SU-DHL-6 (cell line): ENCODE data around the gene SH3PXD2A.

Source experiments
- H2AFZ ChIP-seq: fragments of 200-600 bp; sonication (generic); 2 replicates; pipeline ENCODE4 v1.6.1; 2014; ENCODE audit warnings: low read depth, mild to moderate bottlenecking, moderate library complexity, mixed read lengths, antibody characterized with exemption, low read length; ENCODE audit not compliant: severe bottlenecking
- H3F3A ChIP-seq: fragments of 200-600 bp; shearing (Covaris generic); 2 replicates; pipeline ENCODE4 v1.6.0; 2016; ENCODE audit warnings: antibody characterized with exemption, mild to moderate bottlenecking; ENCODE audit not compliant: insufficient read depth
- H3K27ac ChIP-seq: fragments of 200-600 bp; sonication (generic); 2 replicates; pipeline ENCODE4 v1.5.1; 2016; ENCODE audit warnings: low read depth, mild to moderate bottlenecking, low read length, moderate library complexity, mixed read lengths
- H3K27me3 ChIP-seq: fragments of 200-600 bp; sonication (generic), shearing (Covaris generic); 2 replicates; pipeline ENCODE4 v1.6.0; 2014; ENCODE audit warnings: mild to moderate bottlenecking, low read length
- H3K36me3 ChIP-seq: fragments of 200-600 bp; sonication (generic); 2 replicates; pipeline ENCODE4 v1.6.1; 2014; ENCODE audit warnings: mild to moderate bottlenecking, low read length, mixed read lengths
- H3K4me2 ChIP-seq: fragments of 300-600, 200-600 bp; shearing (Covaris generic), sonication (generic); 2 replicates; pipeline ENCODE4 v1.6.0; 2014; ENCODE audit warnings: low read length, low read depth, mild to moderate bottlenecking; ENCODE audit not compliant: poor library complexity, severe bottlenecking
- H3K4me3 ChIP-seq: fragments of 200-600 bp; sonication (generic); 2 replicates; pipeline ENCODE4 v1.5.1; 2014; ENCODE audit warnings: antibody characterized with exemption, low read length, mild to moderate bottlenecking, mixed read lengths; ENCODE audit not compliant: insufficient read depth, poor library complexity, severe bottlenecking
- H3K79me2 ChIP-seq: fragments of 200-600 bp; sonication (generic); 2 replicates; pipeline ENCODE4 v1.6.1; 2014; ENCODE audit warnings: mild to moderate bottlenecking, low read length, moderate library complexity; ENCODE audit not compliant: insufficient read depth
- H3K9ac ChIP-seq: fragments of 200-600 bp; sonication (generic); 2 replicates; pipeline ENCODE4 v1.7.0; 2014; ENCODE audit warnings: mild to moderate bottlenecking, low read length
- H3K9me2 ChIP-seq: fragments of 200-600 bp; sonication (generic); replicated peaks from 2 replicates; pipeline ENCODE4 v1.6.1; 2014; ENCODE audit warnings: low read length; ENCODE audit not compliant: insufficient read depth
- H3K9me3 ChIP-seq: fragments of 200-600 bp; sonication (generic); 2 replicates; pipeline ENCODE4 v1.6.1; 2014; ENCODE audit warnings: low read length, mixed read lengths; ENCODE audit not compliant: insufficient read depth
- H4K20me1 ChIP-seq: fragments of 200-600 bp; sonication (generic); 2 replicates; pipeline ENCODE4 v1.6.1; 2014; ENCODE audit warnings: low read depth, mild to moderate bottlenecking, antibody characterized with exemption, low read length, moderate library complexity, mixed read lengths
- EZH2phosphoT487 ChIP-seq: fragments of 200-600 bp; sonication (generic), shearing (Covaris generic); conservative IDR thresholded peaks from 2 replicates; pipeline ENCODE4 v1.6.1; 2018; ENCODE audit warnings: mild to moderate bottlenecking, antibody characterized with exemption, low read length, moderate library complexity, mixed read lengths
- TF ChIP-seq, protein P1 (sequence below): fragments of 200-600 bp; sonication (generic); IDR thresholded peaks from one replicate; pipeline ENCODE4 v1.5.1; 2017; ENCODE audit warnings: antibody characterized with exemption, mild to moderate bottlenecking, low read length, moderate library complexity; ENCODE audit not compliant: insufficient read depth, poor library complexity, severe bottlenecking

The SH3PXD2A gene

DNA sequence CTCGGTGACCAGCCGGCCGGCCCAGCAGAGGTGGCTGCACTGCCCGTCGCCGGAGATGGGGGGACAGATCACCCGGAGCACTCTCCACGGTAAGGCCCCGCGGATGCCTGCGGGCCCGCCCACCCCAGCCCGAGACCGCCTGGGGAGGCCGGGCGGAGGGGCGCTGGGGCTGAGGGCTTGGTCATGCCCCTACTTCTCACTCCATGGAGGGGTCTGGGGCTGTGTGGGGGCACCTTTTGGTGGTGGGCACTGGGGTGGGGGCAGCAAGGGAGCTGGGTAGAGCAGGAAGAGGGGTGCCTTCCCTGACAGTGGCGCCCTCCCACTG is 300.1 kb downstream of the SH3PXD2A start:
- H3K4me3 ChIP-seq: no peak overlapping the region
- no peaks in the 10 kb centered on the region for H3K36me3 ChIP-seq
- no peak for TF ChIP-seq EZH2phosphoT487
- TF ChIP-seq, protein P1, sequence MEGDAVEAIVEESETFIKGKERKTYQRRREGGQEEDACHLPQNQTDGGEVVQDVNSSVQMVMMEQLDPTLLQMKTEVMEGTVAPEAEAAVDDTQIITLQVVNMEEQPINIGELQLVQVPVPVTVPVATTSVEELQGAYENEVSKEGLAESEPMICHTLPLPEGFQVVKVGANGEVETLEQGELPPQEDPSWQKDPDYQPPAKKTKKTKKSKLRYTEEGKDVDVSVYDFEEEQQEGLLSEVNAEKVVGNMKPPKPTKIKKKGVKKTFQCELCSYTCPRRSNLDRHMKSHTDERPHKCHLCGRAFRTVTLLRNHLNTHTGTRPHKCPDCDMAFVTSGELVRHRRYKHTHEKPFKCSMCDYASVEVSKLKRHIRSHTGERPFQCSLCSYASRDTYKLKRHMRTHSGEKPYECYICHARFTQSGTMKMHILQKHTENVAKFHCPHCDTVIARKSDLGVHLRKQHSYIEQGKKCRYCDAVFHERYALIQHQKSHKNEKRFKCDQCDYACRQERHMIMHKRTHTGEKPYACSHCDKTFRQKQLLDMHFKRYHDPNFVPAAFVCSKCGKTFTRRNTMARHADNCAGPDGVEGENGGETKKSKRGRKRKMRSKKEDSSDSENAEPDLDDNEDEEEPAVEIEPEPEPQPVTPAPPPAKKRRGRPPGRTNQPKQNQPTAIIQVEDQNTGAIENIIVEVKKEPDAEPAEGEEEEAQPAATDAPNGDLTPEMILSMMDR: no peak
- no peak overlapping the region for H3K9ac ChIP-seq
- no peaks in the 10 kb centered on the region for H3K9me3 ChIP-seq
- H3K9me2 ChIP-seq: no peaks in the 10 kb centered on the region
- no peaks in the 10 kb centered on the region for H3K79me2 ChIP-seq
- H3K4me2 ChIP-seq: no peak overlapping the region
- H2AFZ ChIP-seq: no peak overlapping the region
- H3F3A ChIP-seq: no peaks in the 10 kb centered on the region
- H3K27ac ChIP-seq: no peak overlapping the region
- no peaks in the 10 kb centered on the region for H3K27me3 ChIP-seq
- H4K20me1 ChIP-seq: no peaks in the 10 kb centered on the region

DNA sequence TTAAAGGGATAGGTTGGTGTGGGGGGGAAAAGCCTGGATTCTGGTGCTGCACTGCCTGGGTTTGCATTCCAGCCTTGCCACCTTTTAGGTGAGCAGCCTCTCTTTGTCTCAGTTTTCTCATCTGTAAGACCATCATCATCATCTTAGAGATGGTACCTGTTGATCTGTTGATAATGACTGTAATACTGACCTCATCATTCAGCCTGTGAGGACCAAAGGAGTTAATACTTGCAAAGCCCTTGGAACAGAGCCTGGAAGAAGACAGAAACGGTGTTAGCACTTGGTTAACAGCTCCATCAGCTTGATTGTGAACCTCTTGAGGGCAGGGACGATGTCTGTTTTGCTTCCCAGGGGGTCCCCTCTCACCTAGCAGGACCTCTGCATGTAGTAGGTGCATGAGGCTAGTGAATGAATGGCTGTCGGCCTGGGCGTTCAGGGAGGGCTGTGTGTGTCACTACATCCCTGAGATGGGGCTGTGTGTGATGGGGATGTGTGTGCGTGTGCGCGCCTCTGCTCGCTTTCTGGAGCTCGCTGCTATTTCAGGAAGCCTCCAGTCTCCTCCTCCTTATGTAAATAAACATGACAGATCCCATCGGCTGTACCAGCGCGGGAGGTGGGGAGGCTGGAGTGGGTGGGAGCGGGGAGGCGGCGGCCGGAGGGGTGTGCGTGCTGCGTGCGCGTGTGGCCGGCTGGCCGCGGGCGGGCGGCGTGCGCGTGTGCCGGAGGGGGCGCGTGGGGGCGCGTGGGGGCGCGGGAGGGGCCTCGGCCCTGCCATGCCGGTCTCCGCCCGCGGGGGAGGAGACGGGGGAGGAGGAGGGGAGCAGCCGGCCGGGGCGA is 300.7 kb downstream of the SH3PXD2A start:
- H3K9me2 ChIP-seq: no peaks in the 10 kb centered on the region
- H3K36me3 ChIP-seq: no peaks in the 10 kb centered on the region
- no peaks in the 10 kb centered on the region for H3K79me2 ChIP-seq
- H3F3A ChIP-seq: no peaks in the 10 kb centered on the region
- H3K9ac ChIP-seq: no peak overlapping the region
- TF ChIP-seq, protein P1: no peak
- TF ChIP-seq EZH2phosphoT487: no peak
- no peak overlapping the region for H2AFZ ChIP-seq
- no peak overlapping the region for H3K4me3 ChIP-seq
- H3K27me3 ChIP-seq: no peaks in the 10 kb centered on the region
- H4K20me1 ChIP-seq: no peaks in the 10 kb centered on the region
- no peak overlapping the region for H3K27ac ChIP-seq
- no peak overlapping the region for H3K4me2 ChIP-seq
- no peaks in the 10 kb centered on the region for H3K9me3 ChIP-seq

DNA sequence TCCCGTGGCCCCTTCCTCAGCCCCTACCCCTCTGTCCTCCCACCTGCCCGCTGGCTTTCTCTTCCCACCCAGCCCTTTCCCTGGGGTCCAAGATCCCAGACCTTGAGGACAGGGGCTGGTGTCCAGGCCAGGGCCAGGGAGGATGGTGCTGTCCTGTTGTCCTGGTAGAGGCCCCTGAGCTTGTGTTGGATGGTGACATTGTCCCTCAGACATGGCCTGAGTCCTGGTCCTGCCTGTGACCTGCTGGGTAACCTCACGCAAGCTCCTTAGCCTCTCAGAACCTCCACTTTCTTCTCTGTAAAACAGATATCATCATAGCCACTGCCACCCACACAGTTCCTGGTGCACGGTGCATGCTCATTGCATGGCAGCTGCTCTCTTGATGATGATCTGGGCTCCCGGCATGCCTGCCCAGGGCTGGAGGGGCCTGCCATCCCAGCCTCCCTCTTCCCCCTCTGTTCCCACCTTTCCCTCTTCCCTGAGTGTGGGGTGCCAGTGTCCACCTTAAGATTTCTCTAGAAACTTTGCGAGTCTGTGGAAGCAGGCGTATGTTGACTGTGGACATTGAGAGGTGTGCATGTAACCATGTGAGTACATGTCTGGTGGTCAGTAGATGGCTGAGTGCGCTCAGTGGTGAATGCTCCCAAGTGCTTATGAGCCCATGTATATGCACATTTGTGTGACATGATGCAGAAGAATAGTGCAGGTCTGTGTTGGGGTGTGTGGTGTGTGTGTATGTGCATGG is 301.5 kb downstream of the SH3PXD2A start:
- H3K4me3 ChIP-seq: no peak overlapping the region
- H3K9me2 ChIP-seq: no peaks in the 10 kb centered on the region
- H3K4me2 ChIP-seq: no peak overlapping the region
- TF ChIP-seq, protein P1: no peak
- TF ChIP-seq EZH2phosphoT487: no peak
- no peaks in the 10 kb centered on the region for H3K36me3 ChIP-seq
- no peak overlapping the region for H3K27ac ChIP-seq
- H3K79me2 ChIP-seq: no peaks in the 10 kb centered on the region
- no peak overlapping the region for H2AFZ ChIP-seq
- no peaks in the 10 kb centered on the region for H3K27me3 ChIP-seq
- no peaks in the 10 kb centered on the region for H3K9me3 ChIP-seq
- no peaks in the 10 kb centered on the region for H3F3A ChIP-seq
- no peak overlapping the region for H3K9ac ChIP-seq
- H4K20me1 ChIP-seq: no peaks in the 10 kb centered on the region
